Karpas-422 (cell line): ENCODE results near the gene TRPV3. TPM values are rescaled to one million over a fixed set of nuclear protein-coding genes. Genes with fewer than 3 reads are reported as not detected.

ENCODE experiments used
- total RNA-seq: library from RNA; depleted of rRNA; stranded (reverse); fragments of >200 nt; shearing (Covaris generic); gene quantifications from 2 replicates; pipeline ENCODE4 v1.2.3, GENCODE V29; 2014; ENCODE audit warnings: low replicate concordance; rRNA removed

Gene TRPV3
- total RNA-seq, 1 experiment from 2014 or later: 1.4 TPM

Other genes with a start within 250 kb of the TRPV3 start
- gene OR3A2, start 171.5 kb downstream of the TRPV3 start, total RNA-seq: not detected in 2 replicates
- gene OR1E1, start 159.4 kb downstream of the TRPV3 start, total RNA-seq: not detected in 2 replicates
- gene OR3A3, start 146.4 kb downstream of the TRPV3 start, total RNA-seq: not detected in 2 replicates
- gene OR1E2, start 124.0 kb downstream of the TRPV3 start, total RNA-seq: not detected in 2 replicates
- gene SPATA22, start 86.0 kb downstream of the TRPV3 start, total RNA-seq: not detected in 2 replicates
- not detected in 2 replicates for gene ASPA, start 81.8 kb downstream of the TRPV3 start, total RNA-seq
- gene TRPV1, start 51.6 kb upstream of the TRPV3 start, total RNA-seq: 3.3 and 4.3 TPM in 2 replicates
- 5.4 and 11.6 TPM in 2 replicates for gene SHPK, start 78.4 kb upstream of the TRPV3 start, total RNA-seq
- gene CTNS, start 78.9 kb upstream of the TRPV3 start, total RNA-seq: 21.1 and 27.3 TPM in 2 replicates
- 31.5 and 39.5 TPM in 2 replicates for gene TAX1BP3, start 110.8 kb upstream of the TRPV3 start, total RNA-seq
- gene EMC6, start 111.0 kb upstream of the TRPV3 start, total RNA-seq: 21.0 and 34.2 TPM in 2 replicates
- 60.4 and 86.1 TPM in 2 replicates for gene P2RX5, start 138.3 kb upstream of the TRPV3 start, total RNA-seq
- 17.5 and 20.3 TPM in 2 replicates for gene HASPIN, start 166.1 kb upstream of the TRPV3 start, total RNA-seq
- gene ITGAE, start 243.4 kb upstream of the TRPV3 start, total RNA-seq: 20.6 and 51.3 TPM in 2 replicates